Esophagus muscularis mucosa (tissue), 3 donors: ENCODE measurements around the gene G0S2.

Experiments used
- CTCF ChIP-seq, 3 experiments: fragments of 200-600 bp in 2 of 3; fragments of 450-650 bp in 1 of 3; sonication (generic) in 2 of 3; IDR thresholded peaks; one replicate each; pipeline ENCODE4 v1.5.1; 2017 to 2019; ENCODE audit warnings: antibody characterized with exemption in 3 of 3, mild to moderate bottlenecking in 2 of 3, moderate library complexity in 1 of 3
- POLR2AphosphoS5 ChIP-seq, 2 donors: sonication (generic); formaldehyde crosslinking; IDR thresholded peaks; one replicate each; pipeline ENCODE4 v1.6.1; 2017; ENCODE audit warnings: antibody characterized with exemption in 2 of 2

DNA sequence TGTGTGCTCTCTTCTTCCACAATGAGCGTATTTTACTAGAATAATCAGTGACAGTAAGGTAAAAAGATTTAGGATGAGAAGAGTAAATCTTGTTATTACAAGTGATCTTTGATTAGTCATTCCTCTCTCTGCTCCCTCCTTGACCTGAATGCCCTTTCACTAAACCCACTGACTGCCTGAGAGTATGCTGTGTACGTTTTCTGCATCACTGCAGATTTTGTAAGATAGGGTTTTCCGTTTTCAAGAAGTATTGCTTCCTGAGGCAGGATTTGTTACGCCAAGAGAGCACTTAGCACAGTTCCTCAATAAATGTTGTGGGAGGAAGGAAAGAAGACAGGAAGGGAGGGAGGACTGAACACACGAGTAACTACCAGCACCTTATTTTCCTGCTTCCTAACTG lies 15.3 kb upstream of the G0S2 start:
- no peak for TF ChIP-seq CTCF (IDR thresholded peaks at IDR 0.05)
- no peak for TF ChIP-seq POLR2AphosphoS5 (IDR thresholded peaks at IDR 0.05)
